ACC112 (cell line): ENCODE results near the gene MEGF11.

Experiments used
- H2AFZ ChIP-seq: fragments of 200-600 bp; sonication (generic); one replicate; pipeline ENCODE4 v1.6.0; 2017; ENCODE audit warnings: antibody characterized with exemption, low read length; ENCODE audit not compliant: unreplicated experiment
- H3K27ac ChIP-seq: fragments of 200-600 bp; sonication (generic); 2 replicates; pipeline ENCODE4 v1.5.1; 2014; ENCODE audit warnings: low read depth, mild to moderate bottlenecking, antibody characterized with exemption, low read length, moderate library complexity
- H3K27me3 ChIP-seq: fragments of 200-600 bp; sonication (generic); 2 replicates; pipeline ENCODE4 v1.6.1; 2014; ENCODE audit warnings: mild to moderate bottlenecking, antibody characterized with exemption, low read length, moderate library complexity, mixed read lengths; ENCODE audit not compliant: insufficient read depth
- H3K36me3 ChIP-seq: fragments of 200-600 bp; sonication (generic); 2 replicates; pipeline ENCODE4 v1.6.1; 2016; ENCODE audit warnings: mild to moderate bottlenecking, antibody characterized with exemption, low read length, moderate library complexity, mixed read lengths; ENCODE audit not compliant: insufficient read depth
- H3K4me1 ChIP-seq: fragments of 200-600 bp; sonication (generic); one replicate; pipeline ENCODE4 v1.6.1; 2016; ENCODE audit warnings: low read length, mixed read lengths; ENCODE audit not compliant: insufficient read depth, unreplicated experiment, control insufficient read depth
- H3K4me3 ChIP-seq: fragments of 200-600 bp; sonication (generic); 2 replicates; pipeline ENCODE4 v1.5.1; 2014; ENCODE audit warnings: mild to moderate bottlenecking, low read depth, low read length
- H3K79me2 ChIP-seq: fragments of 200-600 bp; sonication (generic); one replicate; pipeline ENCODE4 v1.6.0; 2016; ENCODE audit warnings: low read length; ENCODE audit not compliant: control insufficient read depth, unreplicated experiment, insufficient read depth

Gene MEGF11

DNA sequence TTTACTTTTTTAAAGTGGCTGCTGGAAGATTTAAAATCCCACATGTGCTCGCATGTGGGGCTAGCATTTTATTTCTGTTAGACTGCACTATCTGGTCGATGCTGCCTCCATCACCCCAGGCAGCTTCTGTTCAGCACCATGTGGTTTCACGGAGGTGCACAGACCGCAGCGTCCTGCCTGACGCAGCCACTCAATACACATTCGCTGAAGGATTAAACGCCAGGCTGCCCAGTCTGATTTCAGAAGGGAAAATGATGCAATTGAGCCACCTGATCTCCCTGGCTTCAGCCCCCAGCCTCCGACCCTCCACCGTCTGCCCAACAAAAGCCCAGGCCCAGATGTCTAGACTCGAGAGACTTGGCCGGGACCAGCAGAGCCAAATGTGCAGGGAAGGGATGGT, 84.5 kb downstream of the MEGF11 start:
- H3K4me1 ChIP-seq = no peaks in the 10 kb centered on the region
- H3K27ac ChIP-seq = no peak overlapping the region
- H2AFZ ChIP-seq = no peak overlapping the region
- no peaks in the 10 kb centered on the region for H3K79me2 ChIP-seq
- H3K27me3 ChIP-seq = peaks cover 69% of the 10 kb centered on the region
- no peaks in the 10 kb centered on the region for H3K36me3 ChIP-seq
- H3K4me3 ChIP-seq = no peak overlapping the region

GRCh38 chr15:66167854-66168253, 85.7 kb downstream of the MEGF11 start:
- H3K27me3 ChIP-seq = peaks cover 70% of the 10 kb centered on the region
- no peaks in the 10 kb centered on the region for H3K36me3 ChIP-seq
- no peak overlapping the region for H3K27ac ChIP-seq
- H2AFZ ChIP-seq = no peak overlapping the region
- H3K4me1 ChIP-seq = no peaks in the 10 kb centered on the region
- no peak overlapping the region for H3K4me3 ChIP-seq
- H3K79me2 ChIP-seq = no peaks in the 10 kb centered on the region

- H3K4me3 ChIP-seq = no peak overlapping the region
- H3K27me3 ChIP-seq = peaks cover 66% of the 10 kb centered on the region
- H2AFZ ChIP-seq = no peak overlapping the region
- no peak overlapping the region for H3K27ac ChIP-seq
- H3K4me1 ChIP-seq = no peaks in the 10 kb centered on the region
- no peaks in the 10 kb centered on the region for H3K79me2 ChIP-seq
- H3K36me3 ChIP-seq = no peaks in the 10 kb centered on the region
Measured at GRCh38 chr15:66165856-66166255, 87.7 kb downstream of the MEGF11 start.

DNA sequence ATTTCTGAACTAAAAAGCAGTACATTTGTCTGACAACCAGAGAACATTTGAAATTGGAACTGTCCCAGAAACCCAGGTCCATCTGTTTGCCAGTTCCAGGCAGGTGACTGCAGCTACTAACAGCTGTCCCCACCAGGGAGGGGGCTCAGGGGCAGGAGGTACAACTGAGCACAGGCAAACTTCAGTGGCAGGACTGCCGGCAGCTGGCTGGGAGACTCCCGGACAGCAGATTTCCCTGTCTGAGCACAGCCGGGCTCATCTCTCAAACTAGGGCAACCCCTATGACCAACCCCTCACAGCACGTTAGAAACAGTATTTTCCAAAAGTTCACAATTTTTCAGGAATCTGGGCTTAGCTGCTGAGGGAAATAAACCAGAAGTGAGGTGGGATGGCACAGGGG, 88.8 kb downstream of the MEGF11 start:
- H3K79me2 ChIP-seq = no peaks in the 10 kb centered on the region
- peaks cover 66% of the 10 kb centered on the region for H3K27me3 ChIP-seq
- no peak overlapping the region for H2AFZ ChIP-seq
- no peak overlapping the region for H3K4me3 ChIP-seq
- H3K4me1 ChIP-seq = no peaks in the 10 kb centered on the region
- H3K36me3 ChIP-seq = no peaks in the 10 kb centered on the region
- H3K27ac ChIP-seq = no peak overlapping the region

- H3K4me1 ChIP-seq = no peaks in the 10 kb centered on the region
- no peak overlapping the region for H3K4me3 ChIP-seq
- H3K36me3 ChIP-seq = no peaks in the 10 kb centered on the region
- H2AFZ ChIP-seq = no peak overlapping the region
- no peak overlapping the region for H3K27ac ChIP-seq
- H3K79me2 ChIP-seq = no peaks in the 10 kb centered on the region
- peaks cover 73% of the 10 kb centered on the region for H3K27me3 ChIP-seq
Measured at GRCh38 chr15:66163553-66163952, 90.0 kb downstream of the MEGF11 start.

DNA sequence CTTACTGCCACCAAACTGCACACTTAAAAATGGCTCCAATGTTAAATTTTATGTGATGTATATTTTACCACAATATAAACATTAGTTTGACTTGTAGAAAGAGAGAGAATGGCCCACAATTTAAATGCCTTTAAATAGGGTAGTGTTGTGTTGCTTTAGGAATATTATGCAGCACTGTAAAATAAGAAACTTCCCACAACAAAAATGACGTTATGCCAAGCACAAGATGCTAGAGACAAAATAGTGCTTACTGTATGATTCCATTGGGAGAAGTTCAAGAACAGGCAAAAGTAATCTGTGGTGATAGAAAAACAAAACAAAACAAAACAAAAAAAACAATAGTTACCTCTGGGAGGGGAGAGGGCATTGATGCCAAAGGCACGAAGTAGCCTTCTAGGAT, 91.3 kb downstream of the MEGF11 start:
- Histone ChIP-seq H3K4me1 (no peaks in the 10 kb centered on the region), H3K27ac (no peak overlapping the region), H3K4me3 (no peak overlapping the region), H3K36me3 (no peaks in the 10 kb centered on the region), H3K27me3 (peaks cover 86% of the 10 kb centered on the region), H3K79me2 (no peaks in the 10 kb centered on the region), H2AFZ (no peak overlapping the region)

DNA sequence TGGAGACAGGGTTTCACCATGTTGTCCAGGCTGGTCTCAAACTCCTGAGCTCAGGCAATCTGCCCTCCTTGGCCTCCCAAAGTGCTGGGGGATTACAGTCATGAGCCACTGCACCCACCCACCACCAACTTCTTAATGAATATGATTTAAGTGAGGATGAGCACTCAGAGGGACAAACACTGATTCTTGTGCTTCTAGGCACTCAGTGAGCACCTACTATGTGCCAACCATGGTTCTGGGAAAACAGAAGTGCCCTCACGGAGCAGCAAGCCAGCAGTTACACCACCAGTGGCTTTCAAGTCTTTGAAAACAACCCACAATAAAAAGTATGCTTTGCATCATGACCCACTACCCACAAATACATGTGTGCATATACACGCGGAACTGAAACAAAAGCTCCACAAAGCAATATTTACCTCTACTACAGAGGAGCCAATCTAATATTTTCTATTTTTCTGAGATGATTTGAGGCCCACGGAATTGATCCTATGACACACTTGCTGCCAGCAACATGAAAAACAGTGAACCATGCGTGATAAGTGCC, 91.9 kb downstream of the MEGF11 start:
- Histone ChIP-seq H3K79me2 (no peaks in the 10 kb centered on the region), H3K27ac (no peak overlapping the region), H3K36me3 (no peaks in the 10 kb centered on the region), H3K27me3 (peaks cover 92% of the 10 kb centered on the region), H3K4me3 (no peak overlapping the region), H3K4me1 (no peaks in the 10 kb centered on the region), H2AFZ (no peak overlapping the region)

GRCh38 chr15:66161108-66161507, 92.4 kb downstream of the MEGF11 start:
- H3K36me3 ChIP-seq = no peaks in the 10 kb centered on the region
- H2AFZ ChIP-seq = no peak overlapping the region
- peaks cover 94% of the 10 kb centered on the region for H3K27me3 ChIP-seq
- no peaks in the 10 kb centered on the region for H3K79me2 ChIP-seq
- H3K27ac ChIP-seq = no peak overlapping the region
- H3K4me1 ChIP-seq = no peaks in the 10 kb centered on the region
- H3K4me3 ChIP-seq = no peak overlapping the region

DNA sequence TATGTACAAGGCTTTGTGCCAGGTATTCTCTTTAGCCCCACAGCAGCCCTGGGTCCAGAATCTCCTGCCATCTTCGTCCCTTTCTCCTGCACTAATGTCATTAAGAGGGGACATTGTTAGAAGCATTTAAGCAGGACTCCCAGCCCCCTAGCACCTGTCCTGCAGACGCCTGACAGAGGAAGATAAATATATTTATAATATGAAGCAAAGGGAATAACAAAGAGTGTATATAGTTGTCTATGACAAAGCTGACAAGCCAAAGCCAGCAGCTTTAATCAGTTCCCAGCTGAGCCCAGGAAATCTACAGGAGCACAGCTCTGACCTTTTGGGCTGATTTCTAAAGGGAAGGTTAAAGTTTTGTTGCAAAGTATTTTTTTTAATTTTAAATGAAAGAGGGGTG, 96.0 kb downstream of the MEGF11 start:
- H3K27me3 ChIP-seq = peaks cover 93% of the 10 kb centered on the region
- H3K4me1 ChIP-seq = no peaks in the 10 kb centered on the region

GRCh38 chr15:66156310-66156975, 97.1 kb downstream of the MEGF11 start:
- Histone ChIP-seq H3K79me2 (no peaks in the 10 kb centered on the region), H3K4me3 (no peak overlapping the region), H3K27me3 (peaks cover 93% of the 10 kb centered on the region), H3K4me1 (no peaks in the 10 kb centered on the region), H3K27ac (no peak overlapping the region), H3K36me3 (no peaks in the 10 kb centered on the region), H2AFZ (no peak overlapping the region)

More for the DNA sequence above, 96.0 kb downstream of the MEGF11 start:
- H3K4me3 ChIP-seq = no peak overlapping the region
- H3K79me2 ChIP-seq = no peaks in the 10 kb centered on the region
- no peaks in the 10 kb centered on the region for H3K36me3 ChIP-seq
- H2AFZ ChIP-seq = no peak overlapping the region
- H3K27ac ChIP-seq = no peak overlapping the region

GRCh38 chr15:66155065-66155464, 98.5 kb downstream of the MEGF11 start:
- Histone ChIP-seq H3K27me3 (peaks cover 96% of the 10 kb centered on the region), H2AFZ (no peak overlapping the region), H3K79me2 (no peaks in the 10 kb centered on the region), H3K27ac (no peak overlapping the region), H3K4me1 (no peaks in the 10 kb centered on the region), H3K36me3 (no peaks in the 10 kb centered on the region), H3K4me3 (no peak overlapping the region)
